Neural crest cell (in vitro differentiated cells): ENCODE results near the gene DOHH. TPM values are rescaled to one million over a fixed set of nuclear protein-coding genes. Genes with fewer than 3 reads are reported as not detected.

ENCODE experiments used
- DNase-seq: peaks from one replicate; pipeline ENCODE4 v3.0.0; 2021; ENCODE audit warnings: low read depth, mixed read lengths, low spot score
- H3K27ac Mint-ChIP-seq: one replicate; pipeline ENCODE4 v1.8.0; 2021; ENCODE audit warnings: mild to moderate bottlenecking, mixed read lengths; ENCODE audit not compliant: unreplicated experiment
- H3K27me3 Mint-ChIP-seq: 2 replicates; pipeline ENCODE4 v1.8.0; 2021; ENCODE audit warnings: low read depth, mild to moderate bottlenecking, mixed read lengths
- H3K36me3 Mint-ChIP-seq: 2 replicates; pipeline ENCODE4 v1.8.0; 2021; ENCODE audit warnings: low read depth, mild to moderate bottlenecking, mixed read lengths
- H3K4me1 Mint-ChIP-seq: 2 replicates; pipeline ENCODE4 v1.8.0; 2021; ENCODE audit warnings: mixed read lengths
- H3K4me3 Mint-ChIP-seq: one replicate; pipeline ENCODE4 v1.8.0; 2021; ENCODE audit warnings: mild to moderate bottlenecking, mixed read lengths
- H3K9me3 Mint-ChIP-seq: 2 replicates; pipeline ENCODE4 v1.8.0; 2021; ENCODE audit warnings: mixed read lengths
- CTCF ChIP-seq: fragments of 200-600 bp; sonication (generic); conservative IDR thresholded peaks from 2 replicates; pipeline ENCODE4 v1.5.0; 2021; ENCODE audit warnings: antibody characterized with exemption, mild to moderate bottlenecking
- total RNA-seq: library from RNA; stranded (reverse); gene quantifications from 2 replicates; pipeline ENCODE4 v1.2.1, GENCODE V29; 2021

Gene DOHH
- total RNA-seq, 1 donor from 2014 or later: 12.8 TPM

GRCh38 chr19:3516675-3517207 is 16.3 kb upstream of the DOHH start:
- no peaks in the 10 kb centered on the region for H3K9me3 Mint-ChIP-seq
- H3K27ac Mint-ChIP-seq: no peak overlapping the region
- no peak for TF ChIP-seq CTCF
- H3K4me3 Mint-ChIP-seq: no peak overlapping the region
- peaks cover 3% of the 10 kb centered on the region for H3K36me3 Mint-ChIP-seq
- H3K4me1 Mint-ChIP-seq: no peaks in the 10 kb centered on the region
- DNase-seq: no peak
- no peaks in the 10 kb centered on the region for H3K27me3 Mint-ChIP-seq

DNA sequence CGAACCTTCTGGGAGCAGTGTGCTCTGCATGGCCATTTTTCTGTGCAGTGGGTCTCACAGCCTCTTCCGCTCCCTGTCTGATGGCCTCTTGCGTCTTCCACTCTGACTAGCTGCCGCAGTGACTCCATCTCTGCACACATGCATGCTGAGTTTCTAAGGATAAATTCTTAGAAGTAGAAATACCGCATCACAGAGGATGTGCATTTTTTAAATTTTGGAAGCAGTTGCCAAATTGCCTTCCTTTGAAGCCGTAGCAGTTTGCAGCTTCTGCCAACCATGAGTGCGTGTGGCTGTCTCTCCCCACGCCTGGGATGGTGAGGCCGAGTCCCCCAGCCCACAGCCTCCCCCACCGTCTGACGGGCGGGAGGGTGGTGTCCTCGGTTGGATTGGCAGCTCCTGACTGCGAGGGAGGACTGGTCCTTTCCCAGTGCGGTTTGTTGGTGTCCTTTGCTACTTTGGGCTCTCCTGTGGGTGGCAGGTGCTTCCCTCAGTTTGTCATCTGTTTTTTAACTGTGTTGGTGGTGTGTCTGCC is 15.5 kb upstream of the DOHH start:
- TF ChIP-seq CTCF: no peak
- Mint-ChIP-seq H3K27ac (peak overlapping the region; percentile 43), H3K36me3 (peaks cover under 1% of the 10 kb centered on the region), H3K4me1 (no peaks in the 10 kb centered on the region), H3K4me3 (no peak overlapping the region), H3K27me3 (no peaks in the 10 kb centered on the region), H3K9me3 (no peaks in the 10 kb centered on the region)
- no peak for DNase-seq

- Mint-ChIP-seq H3K36me3 (no peaks in the 10 kb centered on the region), H3K27me3 (no peaks in the 10 kb centered on the region), H3K4me3 (no peak overlapping the region), H3K9me3 (no peaks in the 10 kb centered on the region), H3K4me1 (no peaks in the 10 kb centered on the region), H3K27ac (no peak overlapping the region)
- TF ChIP-seq CTCF: no peak
- DNase-seq: no peak
These were observed 14.5 kb upstream of the DOHH start for GRCh38 chr19:3514930-3515329.

- Mint-ChIP-seq H3K27ac (no peak overlapping the region), H3K4me1 (peaks cover 9% of the 10 kb centered on the region), H3K4me3 (peak overlapping the region; percentile 27), H3K27me3 (no peaks in the 10 kb centered on the region), H3K9me3 (no peaks in the 10 kb centered on the region), H3K36me3 (peaks cover 2% of the 10 kb centered on the region)
- no peak for DNase-seq
- no peak for TF ChIP-seq CTCF
These were observed 13.0 kb upstream of the DOHH start for GRCh38 chr19:3513229-3514140.

DNA sequence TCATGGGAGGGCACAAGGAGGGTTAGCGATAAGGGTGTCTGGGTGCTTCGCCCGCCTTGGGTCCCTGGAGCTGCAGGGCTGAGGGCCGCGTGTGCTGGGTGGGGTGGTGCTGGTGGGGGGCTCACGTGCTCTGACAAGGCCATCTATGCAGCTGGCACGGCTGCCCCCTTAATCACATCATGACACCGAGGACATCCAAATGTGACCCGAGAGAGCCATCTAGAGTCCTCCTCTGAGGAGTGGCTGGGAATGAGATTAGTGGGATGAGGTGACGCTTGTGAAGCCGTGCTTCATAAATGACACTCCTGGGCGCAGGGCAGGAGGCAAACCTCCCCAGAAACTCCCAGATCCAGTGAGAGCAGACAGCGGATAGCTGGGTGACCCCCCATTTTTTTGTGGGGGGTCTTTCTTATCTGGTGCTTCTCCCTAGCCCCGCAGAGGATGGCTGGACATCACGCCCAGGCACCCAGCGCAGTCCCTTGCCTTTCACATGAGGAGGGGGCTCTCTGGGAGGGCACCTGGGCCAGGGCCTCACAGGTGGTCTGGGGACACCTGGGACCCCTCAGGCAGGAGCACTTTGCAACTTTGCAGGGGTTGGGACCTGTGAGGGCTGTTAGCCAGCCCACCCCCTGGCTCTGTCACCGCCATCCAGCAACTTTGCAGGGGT is 12.2 kb upstream of the DOHH start:
- peak overlapping the region; percentile 41 for H3K4me3 Mint-ChIP-seq
- no peak for TF ChIP-seq CTCF
- peaks cover 13% of the 10 kb centered on the region for H3K4me1 Mint-ChIP-seq
- H3K27ac Mint-ChIP-seq: no peak overlapping the region
- no peaks in the 10 kb centered on the region for H3K27me3 Mint-ChIP-seq
- no peak for DNase-seq
- peaks cover 2% of the 10 kb centered on the region for H3K36me3 Mint-ChIP-seq
- no peaks in the 10 kb centered on the region for H3K9me3 Mint-ChIP-seq
